NCI-H446 (cell line): Measurements from ENCODE around the gene NOTCH2NLA.
"Not testable (repeated sequence)": the region's sequence is repeated elsewhere in the genome, so short reads cannot be mapped to it uniquely, and the experiment has no call there.

ENCODE experiments used
- DNase-seq, 2 experiments: peaks; one replicate each; lab custom pipeline; 2025; lab: John Stamatoyannopoulos, UW

Gene NOTCH2NLA

DNA sequence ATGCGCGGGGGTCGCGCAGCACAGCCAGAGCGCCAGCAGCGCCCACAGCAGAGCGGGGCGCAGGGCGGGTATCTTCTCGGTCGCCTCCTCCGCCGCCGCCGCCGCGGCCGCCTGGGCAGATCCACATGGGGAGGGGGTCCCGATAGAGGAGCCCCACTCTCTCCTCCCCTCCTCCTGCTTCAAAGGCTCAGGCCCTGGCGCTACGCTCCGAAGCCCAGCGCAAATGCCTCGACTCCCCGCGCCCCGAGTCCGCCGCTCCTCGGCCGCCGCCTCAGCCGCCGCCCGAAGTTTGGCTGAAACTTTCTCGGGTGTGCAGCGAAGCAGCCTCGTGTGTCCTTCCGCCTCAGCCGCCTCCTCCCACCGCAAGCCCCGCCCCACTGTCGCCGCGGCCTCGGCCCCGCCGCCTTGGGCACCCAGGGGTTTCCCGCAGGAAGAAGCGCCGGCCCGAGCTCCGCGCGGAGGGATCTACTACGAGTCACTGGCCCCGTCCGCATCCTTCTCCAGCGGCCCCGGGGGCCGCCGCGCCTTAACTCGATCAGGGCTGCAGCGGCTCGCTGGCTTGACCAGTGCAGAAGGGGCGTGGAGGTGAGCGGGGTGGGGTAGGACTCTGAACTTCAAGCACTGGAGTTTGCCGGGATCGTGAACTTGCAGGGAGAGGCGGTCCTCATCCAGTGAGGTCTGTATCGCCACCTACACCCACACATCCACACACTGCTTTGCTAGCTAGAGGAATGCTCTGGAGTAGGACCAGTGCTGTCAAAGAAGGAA, at the start of gene NOTCH2NLA:
Gene NOTCH2NLA, minus strand, starts transcription at position 312 of the 768 bp plus-strand sequence. CDS start 39,684 bp downstream, outside the sequence.
- DNase-seq, result not testable (repeated sequence)

DNA sequence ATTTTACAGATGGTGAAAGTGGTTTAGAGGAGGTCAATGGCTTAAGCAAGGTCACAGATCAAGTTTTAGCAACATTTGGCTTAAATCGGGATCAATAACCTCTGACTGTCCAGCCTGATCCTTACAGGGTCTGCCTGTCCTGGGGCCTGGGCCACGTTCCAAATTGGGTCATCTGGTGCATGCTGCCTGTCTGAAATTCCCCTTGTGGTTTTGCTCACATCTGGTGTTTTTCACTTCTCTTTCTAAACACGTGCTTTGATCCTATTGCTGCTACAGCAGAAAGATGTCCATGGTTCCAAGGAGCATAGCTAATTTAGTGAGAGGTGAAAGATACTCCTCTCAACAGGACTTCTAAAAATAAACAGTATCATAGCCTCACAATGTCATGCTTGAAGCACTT, 49.5 kb upstream of the NOTCH2NLA start:
- DNase-seq, result not testable (repeated sequence)

DNA sequence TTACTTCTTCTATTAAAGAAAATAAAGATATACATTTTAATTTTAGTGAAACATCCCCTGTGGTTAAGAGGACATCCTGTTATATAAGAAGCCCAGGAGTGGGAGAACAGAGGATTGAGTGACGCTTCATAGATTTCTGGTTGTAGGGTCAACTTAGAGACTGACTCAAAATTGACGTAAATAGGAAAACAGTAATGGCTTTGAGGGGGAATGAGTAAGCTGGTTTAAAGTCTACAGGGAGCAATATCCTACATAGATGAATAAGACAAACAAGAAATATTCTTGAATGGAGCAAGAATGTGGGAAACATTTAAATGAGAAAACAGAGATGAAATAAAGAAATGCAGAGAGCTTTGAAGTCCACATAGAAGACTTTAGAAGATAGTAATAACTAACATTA, 48.3 kb upstream of the NOTCH2NLA start:
- DNase-seq, result not testable (repeated sequence)

DNA sequence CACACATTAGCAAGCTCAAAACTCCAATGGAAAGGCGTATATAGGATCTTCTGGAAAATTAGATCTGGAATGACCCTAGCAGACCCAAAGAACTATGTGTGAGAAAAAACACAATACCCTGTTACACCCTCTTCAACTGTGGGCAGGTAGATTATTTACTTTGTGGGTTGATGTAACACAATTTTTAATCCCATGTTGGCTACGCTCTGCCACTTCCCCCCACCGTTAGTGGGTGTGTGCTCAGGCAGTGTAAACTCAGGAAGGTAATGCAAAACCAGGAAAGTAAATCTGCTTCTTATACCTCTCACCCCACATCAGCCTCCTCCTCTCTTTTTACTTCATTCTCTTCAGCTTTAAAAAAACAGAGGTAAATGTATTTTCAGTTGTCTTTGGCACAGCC, 45.3 kb upstream of the NOTCH2NLA start:
- DNase-seq, result not testable (repeated sequence)

DNA sequence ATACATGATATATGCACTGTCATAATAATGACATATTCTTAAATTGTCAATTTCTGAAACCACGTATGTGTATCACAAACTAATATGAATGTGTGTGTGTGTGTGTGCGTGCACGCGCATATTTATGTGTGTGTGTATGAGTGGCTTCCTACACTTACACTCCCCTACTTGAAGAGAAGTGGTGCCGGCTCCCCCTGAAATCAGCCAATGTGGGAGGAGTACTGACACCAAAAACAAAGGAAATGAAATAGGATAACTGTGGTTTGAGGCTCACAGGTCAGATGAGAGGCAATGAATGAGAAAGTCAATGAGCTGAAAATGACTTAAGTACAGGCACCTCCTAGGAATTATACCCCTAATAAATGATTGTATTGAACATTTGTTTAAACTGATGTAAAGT, 44.4 kb upstream of the NOTCH2NLA start:
- DNase-seq, result not testable (repeated sequence)

DNA sequence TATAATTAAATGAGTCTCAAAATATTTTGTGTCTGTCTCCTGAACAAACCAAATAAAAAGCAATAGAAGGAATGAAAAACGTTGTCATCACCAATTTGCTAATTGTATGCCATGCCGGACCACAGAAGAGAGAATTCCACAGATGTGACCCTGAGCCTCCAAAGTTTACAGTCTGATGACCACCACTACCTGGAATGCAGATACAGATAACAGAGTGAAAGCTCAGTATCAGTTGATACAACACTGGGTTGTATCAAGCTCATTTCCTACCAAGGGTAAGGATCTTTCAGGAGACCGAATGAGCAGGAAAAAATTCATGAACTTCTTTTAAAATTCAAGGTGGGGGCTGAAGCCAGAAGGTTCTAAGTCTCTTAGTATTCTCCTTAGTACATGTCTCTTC, 43.9 kb upstream of the NOTCH2NLA start:
- not testable (repeated sequence) for DNase-seq

DNA sequence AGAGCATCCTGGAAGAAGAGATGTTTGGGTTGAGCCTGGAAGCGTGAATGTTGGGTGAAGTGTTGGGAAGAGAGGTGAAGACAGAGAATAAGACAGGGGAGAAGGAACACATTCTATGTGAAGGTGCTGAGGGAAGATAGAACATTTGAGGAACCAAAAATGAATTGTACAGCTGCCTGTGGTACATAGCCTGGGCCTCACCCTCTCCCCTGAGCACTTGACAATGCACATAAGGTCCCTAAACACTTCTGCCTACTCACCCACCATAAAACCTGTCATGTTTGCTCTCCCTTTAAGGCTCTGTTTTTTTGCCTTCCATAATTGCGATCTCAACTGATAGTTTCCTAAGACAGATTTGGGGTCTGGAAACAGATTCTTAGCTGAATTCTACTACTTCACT, 43.2 kb upstream of the NOTCH2NLA start:
- not testable (repeated sequence) for DNase-seq

DNA sequence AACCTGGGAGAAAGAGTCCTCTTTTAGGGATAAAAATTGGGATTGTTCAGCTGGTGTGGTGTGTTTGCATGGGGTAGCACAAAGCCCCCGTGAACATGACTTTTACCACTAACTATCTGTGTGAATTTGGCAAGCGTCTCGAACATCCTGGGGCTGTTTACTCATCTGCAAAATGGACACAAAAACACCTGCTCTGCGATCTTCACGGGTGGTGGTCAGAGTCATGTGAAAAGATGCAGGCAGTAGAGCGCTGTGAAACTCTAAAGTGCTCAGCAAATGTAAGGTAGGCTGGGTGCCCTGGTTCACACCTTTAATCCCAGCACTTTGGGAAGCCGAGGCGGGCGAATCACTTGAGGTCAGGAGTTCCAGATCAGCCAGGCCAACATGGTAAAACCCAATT, 41.3 kb upstream of the NOTCH2NLA start:
- not testable (repeated sequence) for DNase-seq

DNA sequence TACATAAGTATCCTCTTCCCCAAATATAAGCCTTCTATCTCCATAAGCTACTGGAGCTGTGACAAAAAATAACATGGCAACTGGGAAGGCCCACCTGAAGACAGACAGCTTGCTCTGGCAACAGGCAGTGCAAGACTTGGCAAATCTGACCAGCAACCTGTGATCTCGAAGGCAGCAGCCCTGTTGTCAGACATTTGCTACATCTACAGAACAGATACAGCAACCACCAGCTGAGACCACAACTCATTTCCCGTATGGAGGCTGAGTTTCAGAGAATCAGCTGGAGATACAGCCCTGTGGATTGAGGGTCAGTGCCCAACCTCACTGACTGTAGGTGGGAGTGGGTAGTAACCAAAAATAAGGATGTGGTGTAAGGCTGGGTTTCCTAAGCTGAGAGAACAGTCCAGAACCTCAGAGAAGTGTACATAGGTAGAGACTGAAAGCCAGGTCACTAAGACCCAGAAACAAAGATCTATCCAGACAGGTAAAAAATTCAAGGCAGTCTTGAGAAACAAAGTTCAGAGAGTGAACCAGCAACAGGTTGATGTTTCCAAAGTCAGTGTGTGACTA, 37.4 kb upstream of the NOTCH2NLA start:
- DNase-seq, result not testable (repeated sequence)

DNA sequence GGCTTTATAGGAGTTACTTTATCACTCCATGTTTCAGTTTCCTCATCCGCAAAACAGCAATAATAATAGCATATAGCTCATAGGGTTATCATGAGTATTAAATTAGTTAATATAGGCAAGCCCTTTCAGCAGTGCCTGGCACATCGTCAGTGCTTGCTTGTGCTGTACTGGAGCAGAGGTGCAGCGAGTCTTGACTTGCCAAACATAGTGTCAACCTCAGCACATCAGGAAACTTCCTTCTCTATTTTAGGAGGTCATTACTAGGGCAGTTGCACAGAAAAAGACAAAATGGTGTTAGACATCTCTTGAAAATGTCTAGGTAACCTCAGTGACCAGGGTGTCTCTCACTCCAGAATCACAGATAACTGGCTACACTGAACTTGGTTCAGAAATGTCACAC, 35.9 kb upstream of the NOTCH2NLA start:
- DNase-seq, result not testable (repeated sequence)

DNA sequence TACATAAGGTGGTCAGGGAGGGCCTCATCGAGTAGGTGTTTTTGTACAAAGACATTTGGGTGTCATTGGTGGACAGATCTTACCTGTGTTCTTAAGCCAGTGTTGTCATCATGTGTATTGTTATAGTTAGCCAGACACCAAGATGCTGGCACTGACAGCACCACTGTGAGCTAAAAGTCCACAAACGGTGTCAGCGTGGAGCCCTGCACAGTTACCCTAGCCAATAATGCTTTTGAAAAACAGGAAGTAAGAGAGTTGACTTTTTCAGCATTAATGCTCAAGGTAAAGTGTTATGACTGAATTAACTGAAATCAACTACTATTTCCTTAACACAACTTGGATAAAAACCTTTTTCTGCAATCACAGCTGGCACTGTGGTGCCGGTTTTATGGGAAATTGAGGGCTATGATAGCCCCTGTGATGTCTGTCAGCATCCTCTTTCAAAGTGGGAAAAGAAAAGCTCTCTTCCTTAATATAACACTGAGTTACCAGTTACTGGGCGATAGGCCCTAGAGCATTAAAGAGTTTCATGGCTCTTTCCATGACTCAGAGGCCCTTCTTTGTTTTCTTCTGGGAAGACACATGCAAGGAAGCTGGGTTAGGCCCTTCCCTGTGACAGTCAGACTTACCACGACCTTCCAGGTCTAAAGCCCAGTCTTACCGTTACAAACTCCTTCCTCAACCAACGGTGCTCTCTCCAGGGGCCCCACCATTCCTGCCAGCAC, 31.3 kb upstream of the NOTCH2NLA start:
- DNase-seq, result not testable (repeated sequence)

DNA sequence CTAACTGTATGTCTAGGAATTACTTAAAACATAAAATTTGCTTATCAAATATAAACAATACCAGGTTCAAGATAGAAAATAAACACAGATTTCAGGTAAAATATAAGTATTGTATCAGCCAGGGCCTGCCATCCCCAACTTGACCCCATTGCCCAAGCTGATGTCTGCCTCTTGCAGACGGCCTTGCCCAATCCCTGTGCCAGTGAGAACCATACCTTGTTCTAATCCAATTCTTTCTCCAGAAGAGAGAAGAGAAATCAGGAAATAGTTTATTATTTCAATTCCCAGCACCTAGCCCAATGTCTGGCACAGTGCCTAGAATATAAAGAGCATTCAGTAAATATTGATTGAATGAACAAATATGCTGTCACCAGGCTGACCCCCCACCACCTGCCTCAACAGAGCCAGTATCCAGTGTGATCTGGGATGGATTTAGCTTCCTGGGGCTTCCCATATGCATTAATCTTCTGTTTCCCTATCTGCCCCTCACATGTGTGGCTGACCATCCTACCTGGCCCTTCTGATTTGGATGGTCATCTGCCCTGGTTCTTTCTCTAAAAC, 29.3 kb upstream of the NOTCH2NLA start:
- not testable (repeated sequence) for DNase-seq

DNA sequence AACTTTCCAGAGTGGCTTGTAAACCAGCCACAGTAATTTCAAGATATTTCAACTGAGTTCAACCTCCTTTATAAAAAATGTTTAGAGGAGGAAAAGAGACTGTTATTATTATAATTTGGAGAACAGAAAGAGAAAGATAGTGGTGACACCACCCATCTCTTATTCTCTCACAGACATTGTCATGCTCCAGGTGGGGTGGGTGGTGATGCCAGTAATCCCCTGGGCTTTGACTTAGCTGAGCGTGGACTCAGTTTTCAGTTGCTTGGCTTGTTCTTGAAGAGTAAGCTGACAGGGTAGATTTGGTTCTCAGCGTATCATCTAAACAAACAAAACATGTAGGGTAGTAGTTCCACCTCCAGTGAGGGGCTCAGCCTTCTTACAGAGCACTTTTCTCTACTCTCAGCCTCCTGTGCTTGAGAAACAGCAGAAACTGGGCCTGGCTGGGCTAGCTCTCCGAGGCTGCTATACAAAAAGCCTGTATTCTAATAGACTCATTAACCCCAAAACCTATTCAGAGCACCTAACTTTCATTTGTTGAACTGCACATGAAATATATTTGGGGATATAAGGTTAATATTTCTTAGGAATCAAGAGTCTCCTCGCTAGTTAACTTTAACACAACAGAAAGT, 25.9 kb upstream of the NOTCH2NLA start:
- not testable (repeated sequence) for DNase-seq

DNA sequence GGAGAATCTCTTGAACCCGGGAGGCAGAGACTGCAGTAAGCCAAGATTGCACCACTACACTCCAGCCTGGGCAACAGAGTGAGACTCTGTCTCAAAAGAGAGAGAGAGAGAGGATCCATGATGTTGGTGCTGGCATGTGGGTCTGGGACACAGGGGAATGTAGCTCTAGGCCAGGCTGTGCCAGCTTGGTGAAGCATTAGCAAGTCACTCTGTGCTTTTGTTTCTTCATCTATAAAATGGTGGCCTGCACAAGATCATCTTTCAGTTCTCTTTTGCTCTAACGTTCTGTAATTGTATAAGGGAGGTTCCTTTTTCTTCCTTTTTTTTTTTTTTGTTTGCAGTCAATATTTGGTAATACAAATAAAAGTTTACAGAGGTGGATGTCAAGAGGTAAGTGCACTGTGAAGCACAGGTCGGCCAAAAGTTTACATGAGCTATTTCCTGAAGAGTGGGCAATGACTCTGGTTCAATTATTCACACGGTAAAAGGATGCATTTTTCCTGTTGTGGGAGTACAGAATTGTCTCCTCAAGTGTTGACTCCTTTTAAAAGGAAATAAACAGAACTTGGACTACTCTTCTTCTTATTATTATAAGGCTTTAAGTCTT, 24.5 kb upstream of the NOTCH2NLA start:
- DNase-seq, result not testable (repeated sequence)

DNA sequence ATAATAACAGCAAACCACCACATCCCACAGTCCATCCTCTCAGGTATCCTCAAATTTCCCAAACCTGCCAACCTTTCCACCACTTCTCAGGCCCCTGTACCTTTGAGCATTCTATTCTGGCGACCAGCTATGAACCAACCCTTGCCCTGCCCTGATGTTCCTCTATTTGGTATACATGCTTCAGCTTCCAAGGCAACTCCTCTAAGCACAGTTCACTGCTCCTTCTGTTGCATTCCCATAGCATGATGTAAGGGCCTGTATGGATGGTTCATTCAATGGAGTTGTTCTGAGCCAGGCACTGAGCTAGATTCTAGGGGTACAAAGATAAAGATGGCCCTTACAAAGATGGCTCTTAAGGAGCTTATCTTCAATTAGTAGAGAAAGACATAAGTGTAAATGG, 22.7 kb upstream of the NOTCH2NLA start:
- DNase-seq, result not testable (repeated sequence)

DNA sequence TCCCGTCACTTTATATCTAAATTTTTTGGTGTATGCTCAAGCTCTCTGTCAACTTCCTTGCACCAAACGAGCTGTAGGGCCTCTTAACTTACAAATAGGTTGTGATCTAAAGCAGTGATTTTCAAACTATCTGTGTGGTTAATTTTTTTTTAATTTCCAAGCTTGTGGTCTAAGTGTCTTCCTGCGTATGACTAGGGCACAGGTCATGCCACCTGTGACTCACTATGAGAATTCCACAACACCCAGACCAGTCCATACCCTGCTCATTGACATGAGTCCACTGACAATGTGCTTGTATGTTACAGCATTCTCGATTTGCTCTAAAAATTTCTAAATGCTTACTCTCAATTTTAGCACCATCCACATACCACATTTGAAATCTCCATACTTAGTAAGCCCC, 19.8 kb upstream of the NOTCH2NLA start:
- DNase-seq, result not testable (repeated sequence)

DNA sequence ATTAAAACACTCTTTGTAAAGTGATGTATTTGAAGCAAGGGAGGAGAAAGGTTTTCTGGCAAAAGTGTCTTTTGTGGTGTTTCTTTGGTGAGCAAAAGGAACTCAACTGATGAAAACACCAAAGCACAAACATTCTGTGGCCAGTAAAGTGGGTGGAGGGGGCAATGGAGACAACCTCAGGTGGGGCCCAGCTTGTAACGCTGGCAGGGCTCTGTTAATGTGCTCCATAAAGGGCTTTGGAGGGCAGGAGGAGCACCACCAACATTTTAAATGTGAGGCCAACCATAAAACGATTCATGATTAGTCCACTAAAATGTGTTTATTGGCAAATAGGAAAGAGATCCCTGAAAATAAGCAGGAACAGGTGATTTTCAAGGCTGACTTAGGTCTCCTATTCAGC, 7.8 kb upstream of the NOTCH2NLA start:
- not testable (repeated sequence) for DNase-seq

DNA sequence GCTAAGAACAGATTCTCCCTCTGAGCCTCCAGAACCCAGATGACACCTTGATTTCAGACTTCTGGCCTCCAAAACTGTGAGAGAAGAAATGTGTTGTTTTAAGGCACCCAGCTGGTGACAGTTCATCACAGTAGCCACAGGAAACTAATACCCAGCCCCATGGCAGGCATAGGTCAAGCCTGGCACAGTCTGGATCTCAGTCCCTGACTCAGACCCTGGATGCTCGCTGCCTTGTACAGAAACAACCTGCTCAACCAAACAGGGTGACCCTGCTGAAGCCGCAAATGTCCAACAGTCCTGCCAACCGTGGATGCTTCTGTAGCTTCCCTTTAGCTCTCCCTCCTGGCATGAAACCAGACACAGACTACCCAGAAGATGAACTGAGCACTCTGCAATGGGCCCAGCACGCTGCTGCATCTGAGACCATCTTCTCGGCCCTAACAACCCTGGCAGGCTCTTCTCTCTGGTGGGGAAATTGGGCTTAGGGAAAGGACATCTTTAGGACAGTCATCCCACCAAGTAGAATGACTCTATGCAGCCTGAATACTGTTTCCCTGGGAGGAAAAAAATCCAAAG, 7.3 kb upstream of the NOTCH2NLA start:
- not testable (repeated sequence) for DNase-seq

DNA sequence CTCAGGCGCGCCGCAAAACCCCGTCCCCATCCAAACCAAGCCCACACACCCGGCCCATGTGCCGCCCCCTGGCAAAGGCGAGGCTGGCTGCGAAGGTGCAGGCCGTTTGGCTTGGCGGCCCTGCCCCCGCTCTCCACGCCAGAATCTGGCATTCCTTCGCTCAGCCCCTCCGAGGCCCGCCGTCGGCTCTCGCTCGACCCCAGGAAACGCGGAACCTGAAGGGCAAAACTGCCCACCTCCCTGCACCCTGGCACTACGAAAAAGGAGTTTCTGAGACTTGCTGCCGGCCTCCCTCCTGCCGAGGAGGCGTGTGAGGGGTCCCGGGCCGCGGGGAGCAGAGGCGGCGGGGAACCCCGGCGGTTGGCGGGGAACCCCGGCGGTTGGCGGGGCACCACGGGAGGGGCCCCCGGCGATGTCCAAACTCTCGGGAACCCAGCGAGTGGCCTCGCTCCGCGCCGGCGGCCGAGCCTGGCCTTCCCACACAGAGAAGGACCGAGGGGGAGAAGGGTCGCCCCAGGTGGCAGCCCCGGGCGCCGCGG, 608 bp downstream of the NOTCH2NLA start:
- DNase-seq, result not testable (repeated sequence)

DNA sequence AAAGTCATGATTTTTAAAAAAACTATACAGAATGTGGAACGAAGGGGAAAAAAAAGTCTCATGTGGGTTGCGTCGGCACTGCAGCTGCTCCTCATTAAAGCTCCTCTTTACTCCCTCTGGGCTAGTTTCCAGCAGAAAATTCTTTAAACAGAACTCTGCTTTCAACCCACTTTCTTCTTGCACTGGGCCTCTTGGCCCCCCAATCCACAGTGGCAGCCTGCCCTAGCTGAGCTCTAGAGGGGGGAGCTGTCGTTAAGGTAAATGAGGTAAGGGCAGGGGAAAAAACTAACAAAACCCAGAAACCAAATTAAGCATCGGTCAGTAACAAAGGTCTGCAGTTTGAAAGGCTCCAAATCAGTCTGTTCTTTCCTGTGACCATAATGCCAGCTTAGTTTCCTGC, 54.3 kb downstream of the NOTCH2NLA start:
- not testable (repeated sequence) for DNase-seq

DNA sequence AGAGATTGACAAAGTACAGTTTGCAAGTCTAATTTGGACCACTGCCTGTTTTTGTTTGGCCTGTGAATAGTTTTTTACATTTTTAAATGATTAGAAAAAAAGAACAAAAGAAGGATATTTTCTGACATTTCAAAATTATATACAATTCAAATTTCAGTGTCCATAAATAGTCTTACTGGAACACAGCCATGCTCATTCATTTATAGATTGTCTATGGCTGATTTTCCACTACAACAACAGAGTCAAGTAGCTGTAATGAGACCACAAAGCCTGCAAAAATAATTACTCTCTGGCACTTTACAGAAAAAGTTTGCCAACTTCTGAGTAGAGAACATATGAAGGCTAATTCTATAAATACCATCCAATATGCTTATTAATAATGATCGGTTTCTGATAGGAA, 61.1 kb downstream of the NOTCH2NLA start:
- DNase-seq, result not testable (repeated sequence)
